Bone marrow (tissue), 2 donors: ENCODE data around the gene GSG1L.
"Not testable (repeated sequence)": the region's sequence is repeated elsewhere in the genome, so short reads cannot be mapped to it uniquely, and the experiment has no call there.

Experiments used
- DNase-seq, 2 donors: peaks; one replicate each; lab custom pipeline; 2025; lab: John Stamatoyannopoulos, UW

The GSG1L gene

GRCh38 chr16:27980076-27980775 is 83.3 kb downstream of the GSG1L start:
- DNase-seq, result no peak

- DNase-seq, result not testable (repeated sequence)
Observed at GRCh38 chr16:27979668-27980067, 83.8 kb downstream of the GSG1L start.

GRCh38 chr16:27978876-27979275 is 84.6 kb downstream of the GSG1L start:
- DNase-seq, result no peak

GRCh38 chr16:27977966-27978365 is 85.5 kb downstream of the GSG1L start:
- DNase-seq, result no peak

- DNase-seq, result no peak
Observed at GRCh38 chr16:27976990-27977389, 86.5 kb downstream of the GSG1L start.

DNA sequence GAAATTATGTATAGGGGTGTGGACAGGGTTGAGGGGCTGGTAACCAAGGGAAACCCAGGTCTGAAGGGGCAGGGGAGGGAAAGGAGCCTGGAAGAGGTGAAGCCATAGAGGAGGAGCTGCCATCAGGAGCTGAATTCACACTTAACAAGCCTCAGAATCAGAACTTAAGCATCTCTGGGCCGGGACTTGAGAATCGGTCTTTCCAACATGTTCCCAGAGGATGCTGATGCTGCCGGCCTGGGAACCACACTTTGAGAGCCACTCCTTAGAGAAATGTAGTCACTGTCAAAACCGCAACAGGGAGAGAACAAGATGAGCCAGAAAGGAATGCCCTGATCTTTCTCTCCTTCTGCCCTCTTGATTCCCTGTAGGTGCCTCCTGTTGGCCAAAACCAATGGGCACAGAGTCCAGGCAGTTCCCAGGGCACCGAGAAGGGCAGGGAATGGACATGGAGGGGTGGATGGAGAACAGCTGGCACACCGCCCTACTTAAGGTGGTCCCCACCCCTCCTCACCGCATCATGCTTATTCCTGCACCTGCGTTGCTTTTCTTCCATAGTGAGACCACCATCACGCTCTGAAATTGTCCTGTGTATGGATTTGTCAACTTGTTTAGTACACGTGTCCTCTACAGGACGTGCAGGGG is 88.5 kb downstream of the GSG1L start:
- DNase-seq, result no peak

DNA sequence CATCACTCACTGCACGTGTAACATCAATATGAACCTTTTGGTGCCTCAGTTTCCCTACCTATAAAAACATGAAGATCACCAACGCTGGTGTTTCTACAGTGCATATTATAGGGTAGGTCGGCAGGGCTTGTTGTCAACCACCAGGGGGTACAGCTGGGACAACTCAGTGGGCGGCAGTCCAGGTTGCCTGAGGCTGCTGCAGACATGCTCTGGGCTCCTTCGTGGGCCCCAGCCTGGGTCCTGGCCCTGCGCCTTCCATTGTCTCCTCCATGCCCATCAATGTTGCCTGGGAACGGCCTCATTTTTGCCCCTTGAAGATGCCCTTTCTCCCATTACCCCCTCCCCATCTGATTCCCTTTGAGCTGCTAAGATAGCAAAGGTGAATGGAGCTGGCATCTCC is 89.8 kb downstream of the GSG1L start:
- DNase-seq, result no peak

DNA sequence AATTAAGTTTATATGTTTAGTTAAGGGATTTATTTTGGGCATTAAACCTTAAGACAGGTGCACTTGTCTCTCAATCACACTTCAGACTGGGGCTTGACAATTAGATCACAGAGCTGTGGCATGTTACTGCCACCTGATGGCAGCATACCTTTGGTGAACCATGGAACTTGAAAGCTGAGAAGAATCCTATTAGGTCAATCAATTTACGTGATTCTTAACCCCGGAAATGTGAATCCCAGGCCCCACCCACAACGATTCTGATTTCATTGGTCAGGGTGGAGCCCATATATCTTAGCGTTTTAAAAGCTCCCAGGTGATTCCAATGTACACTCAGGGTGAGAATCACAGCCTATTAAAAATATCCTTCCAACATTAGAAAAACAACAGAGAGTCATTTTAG is 91.0 kb downstream of the GSG1L start:
- no peak for DNase-seq

GRCh38 chr16:27969574-27969973 is 93.9 kb downstream of the GSG1L start:
- no peak for DNase-seq

DNA sequence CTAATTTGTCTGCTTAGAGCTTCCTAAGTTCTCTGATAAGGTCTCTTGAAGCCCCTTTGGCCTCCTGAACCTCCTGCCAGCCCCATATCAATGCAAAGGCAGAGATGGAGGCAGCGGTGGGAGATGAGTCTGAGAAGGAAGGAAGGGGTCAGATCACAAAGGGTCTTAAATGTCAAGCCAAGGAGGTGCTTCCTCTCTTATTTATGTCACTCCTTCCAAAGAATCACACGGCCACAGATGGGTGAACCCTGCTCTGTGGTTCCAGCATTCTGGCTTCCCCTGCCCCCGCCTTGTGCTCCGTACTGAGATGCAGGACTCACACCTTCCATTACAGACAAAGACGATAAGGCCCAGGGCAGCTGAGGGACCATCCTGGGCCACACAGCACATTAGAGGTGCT is 96.3 kb downstream of the GSG1L start:
- DNase-seq, result no peak

GRCh38 chr16:27966756-27967155 is 96.8 kb downstream of the GSG1L start:
- DNase-seq, result no peak

- no peak for DNase-seq
Observed at GRCh38 chr16:27965801-27966200, 97.7 kb downstream of the GSG1L start.

- no peak for DNase-seq
Observed at GRCh38 chr16:27963471-27963965, 100.0 kb downstream of the GSG1L start.

DNA sequence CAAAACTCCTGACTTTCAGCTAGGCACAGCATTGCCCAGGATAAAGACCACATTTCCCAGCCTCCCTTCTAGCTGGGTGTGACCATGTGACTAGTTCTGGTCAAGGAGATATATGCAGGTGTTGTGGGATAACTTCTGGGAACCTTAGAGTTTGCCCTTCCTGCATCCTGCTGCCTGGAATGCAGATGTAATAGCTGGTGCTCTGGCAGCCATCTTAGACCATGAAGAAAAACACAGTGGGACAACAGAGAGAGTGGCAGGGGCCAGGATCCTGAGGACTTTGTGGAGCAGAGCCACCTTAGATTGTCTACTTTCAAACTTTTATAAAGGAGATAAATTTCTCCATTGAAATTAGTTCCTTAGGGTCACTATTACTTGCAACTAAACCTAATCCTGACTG is 101.3 kb downstream of the GSG1L start:
- no peak for DNase-seq

GRCh38 chr16:27961296-27961620 is 102.3 kb downstream of the GSG1L start:
- DNase-seq, result no peak

DNA sequence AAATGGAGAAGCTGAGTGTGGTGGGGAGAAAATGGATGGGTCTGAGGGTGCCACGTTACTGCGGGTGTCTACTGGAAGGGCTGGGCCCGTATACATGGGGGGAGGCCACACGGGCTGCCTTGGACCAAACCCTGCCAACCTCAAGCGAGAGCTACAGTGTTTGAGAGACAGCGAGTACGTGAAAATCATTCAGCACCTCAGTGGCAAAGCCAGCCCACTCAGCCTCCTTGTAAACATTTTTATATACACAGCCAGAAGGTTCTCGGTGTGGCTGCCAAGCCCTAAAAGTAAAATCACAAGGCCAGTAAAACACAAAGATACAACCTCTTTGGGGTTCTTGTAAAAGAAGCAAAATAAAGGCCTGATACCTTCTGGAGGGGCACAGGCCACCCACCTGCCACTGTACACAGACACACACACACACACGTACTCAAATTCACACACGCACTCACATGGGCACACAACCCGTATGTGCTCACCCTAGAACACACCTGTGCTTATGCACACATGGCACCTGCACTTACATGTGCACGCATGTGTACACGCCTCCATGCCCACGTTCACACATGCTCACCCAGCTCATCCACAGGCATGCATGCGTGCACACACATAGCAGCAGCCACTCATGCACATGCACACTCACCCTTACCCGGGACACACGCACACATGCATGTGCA is 102.8 kb downstream of the GSG1L start:
- no peak for DNase-seq

DNA sequence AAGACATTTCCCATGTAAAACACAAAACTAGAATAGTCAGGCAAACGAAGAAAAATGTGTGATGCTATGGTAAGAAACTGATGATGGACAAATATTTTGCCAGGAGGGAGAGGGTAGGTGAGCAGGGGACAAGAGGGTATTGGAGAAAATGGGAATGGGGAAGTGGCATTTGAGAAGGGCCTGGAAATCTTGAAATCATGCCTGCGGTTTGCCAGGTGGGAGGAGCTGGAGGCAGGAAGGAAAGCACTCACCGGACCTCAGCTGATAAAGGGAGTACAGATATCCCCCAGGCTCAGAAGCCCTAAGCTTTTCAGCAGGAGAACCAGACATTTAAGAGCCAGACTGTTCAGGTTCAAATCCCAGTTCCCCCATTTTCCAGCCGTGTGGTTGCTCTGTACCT is 103.6 kb downstream of the GSG1L start:
- no peak for DNase-seq

DNA sequence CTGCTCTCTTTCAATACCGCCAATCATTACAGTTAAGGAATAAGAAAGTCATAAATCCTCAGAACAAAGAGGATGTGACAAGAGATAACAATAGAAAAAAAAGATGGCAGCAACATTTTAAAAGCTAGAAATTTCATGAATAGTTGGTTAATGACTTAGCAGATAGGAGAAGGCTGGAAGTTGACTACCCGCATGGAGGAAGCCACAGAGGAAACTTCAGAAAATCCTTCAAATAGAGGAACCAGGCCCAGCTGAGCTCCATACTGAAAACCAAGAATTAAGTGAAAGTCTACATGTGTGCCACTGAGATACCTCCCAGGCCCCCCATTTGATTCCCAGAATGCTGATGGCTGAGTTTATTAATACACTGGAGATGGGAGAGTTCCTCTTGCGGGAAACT is 109.3 kb downstream of the GSG1L start:
- no peak for DNase-seq

DNA sequence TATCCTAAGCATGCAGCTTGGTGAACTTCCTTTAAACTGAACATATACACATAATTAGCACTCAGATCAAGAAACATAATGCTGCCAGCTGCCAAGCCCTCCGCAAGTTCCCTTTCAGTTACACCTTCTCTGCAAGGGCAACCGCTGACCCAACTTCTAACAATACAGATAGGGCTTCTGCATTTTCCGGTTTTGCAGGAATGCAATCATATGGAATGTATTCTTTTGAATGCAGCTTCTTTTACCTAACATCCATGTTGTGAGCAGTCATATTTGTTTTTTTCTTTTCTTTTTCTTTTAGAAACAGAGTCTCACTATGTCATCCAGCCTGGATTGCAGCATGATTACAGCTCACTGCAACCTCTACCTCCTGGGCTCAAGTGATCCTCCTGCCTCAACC is 110.7 kb downstream of the GSG1L start:
- no peak for DNase-seq

DNA sequence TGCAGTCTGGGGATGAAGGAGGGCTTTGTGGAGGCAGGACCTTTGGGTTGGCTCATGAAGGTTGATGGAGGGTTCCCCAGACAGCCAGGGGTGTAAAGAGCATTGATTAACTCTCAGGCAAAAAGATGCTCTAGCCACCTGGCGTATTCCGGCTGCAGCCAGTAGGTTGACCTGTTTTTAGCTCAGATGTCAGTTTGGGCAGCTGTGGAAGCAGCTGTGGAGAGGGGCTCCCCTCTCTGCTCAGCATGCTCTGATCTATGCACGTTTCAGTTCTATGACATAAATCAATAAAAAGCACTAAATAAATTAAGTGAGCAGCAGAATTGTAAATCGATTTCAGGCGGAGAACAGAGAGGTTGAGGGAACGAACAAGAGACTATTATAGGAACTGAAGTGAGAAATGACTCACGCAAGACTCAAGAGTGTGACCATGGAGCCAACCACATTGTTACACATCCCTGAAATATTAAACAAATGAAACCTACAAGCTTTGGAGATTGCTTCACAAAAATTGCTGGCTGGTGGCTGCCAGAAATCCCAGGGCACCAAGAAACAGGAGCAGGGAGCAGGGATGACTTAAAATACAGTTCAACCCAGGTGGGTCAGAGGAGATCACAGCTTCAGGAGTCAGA is 111.9 kb downstream of the GSG1L start:
- DNase-seq, result no peak

DNA sequence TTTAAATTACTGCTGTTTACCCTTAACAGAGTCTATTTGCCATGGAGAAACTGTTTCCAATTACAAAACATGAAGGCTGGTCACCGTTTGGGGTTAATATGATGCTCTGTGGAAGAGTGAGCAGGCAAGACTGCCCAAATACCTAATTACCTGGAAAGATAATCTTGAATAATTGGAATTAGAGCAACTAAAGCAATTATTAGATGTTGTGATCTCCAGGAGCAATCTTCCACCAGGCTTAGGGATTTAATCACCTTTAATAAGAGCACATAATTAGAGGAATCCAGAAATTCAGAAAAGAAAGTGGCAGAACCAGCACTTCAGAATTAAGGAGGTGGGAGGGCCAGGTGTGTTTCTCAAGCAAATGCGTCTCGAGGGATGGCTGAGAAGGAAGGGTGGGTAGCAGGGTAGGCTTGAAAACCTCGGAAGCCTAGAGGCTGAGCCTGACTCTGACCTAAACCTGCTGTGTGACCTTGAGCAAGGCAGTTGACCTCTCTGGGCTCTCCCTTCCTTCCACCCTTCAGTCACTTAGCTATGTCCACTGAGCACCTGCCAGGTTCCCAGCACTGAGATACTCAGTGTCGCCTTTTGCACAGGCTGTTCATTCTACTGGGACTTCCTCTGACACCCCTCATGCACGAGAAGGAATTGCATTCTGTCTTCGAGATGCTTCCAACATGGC is 113.2 kb downstream of the GSG1L start:
- DNase-seq, result no peak

DNA sequence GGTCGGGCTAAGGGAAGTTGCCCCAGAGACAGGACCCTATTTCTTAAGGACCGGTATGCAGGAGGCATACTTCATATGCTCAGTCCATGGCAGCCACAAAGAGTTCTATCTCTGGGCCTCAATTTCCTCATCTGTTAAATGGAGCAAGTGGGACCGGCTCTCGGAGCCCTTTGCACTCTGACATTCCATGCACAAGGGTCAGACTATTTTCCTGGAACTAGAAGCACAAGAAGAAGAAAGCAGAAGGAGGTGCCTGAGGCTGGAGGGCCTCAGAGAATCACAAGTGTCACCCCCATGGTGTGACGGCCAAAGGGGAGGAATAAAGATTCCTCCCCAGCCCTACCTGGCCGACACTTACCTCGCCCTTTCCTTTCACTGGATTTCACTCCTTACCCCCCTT is 115.8 kb downstream of the GSG1L start:
- no peak for DNase-seq
